ENCODE results near the gene EVA1A.

DNA sequence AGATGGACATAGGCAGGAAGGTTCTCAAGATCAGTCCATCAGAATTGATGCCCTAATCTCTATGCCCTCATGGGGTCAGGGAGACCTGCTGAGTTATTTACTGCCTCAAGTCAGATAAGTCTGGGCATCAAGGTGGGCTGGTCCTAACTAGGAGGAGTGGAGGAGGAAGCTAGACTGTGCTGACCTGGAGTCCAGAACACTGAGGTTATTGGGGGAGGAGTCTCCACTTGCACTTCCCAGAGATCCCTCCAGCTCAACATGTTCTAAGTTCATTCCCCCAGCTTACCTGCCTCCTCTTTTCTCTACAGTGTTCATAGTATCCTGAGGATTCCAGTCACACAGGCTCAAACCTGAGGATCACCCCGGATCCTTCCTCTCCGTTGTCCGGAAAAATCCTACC lies 19.3 kb downstream of the EVA1A start:
- TF ChIP-seq, protein P1, sequence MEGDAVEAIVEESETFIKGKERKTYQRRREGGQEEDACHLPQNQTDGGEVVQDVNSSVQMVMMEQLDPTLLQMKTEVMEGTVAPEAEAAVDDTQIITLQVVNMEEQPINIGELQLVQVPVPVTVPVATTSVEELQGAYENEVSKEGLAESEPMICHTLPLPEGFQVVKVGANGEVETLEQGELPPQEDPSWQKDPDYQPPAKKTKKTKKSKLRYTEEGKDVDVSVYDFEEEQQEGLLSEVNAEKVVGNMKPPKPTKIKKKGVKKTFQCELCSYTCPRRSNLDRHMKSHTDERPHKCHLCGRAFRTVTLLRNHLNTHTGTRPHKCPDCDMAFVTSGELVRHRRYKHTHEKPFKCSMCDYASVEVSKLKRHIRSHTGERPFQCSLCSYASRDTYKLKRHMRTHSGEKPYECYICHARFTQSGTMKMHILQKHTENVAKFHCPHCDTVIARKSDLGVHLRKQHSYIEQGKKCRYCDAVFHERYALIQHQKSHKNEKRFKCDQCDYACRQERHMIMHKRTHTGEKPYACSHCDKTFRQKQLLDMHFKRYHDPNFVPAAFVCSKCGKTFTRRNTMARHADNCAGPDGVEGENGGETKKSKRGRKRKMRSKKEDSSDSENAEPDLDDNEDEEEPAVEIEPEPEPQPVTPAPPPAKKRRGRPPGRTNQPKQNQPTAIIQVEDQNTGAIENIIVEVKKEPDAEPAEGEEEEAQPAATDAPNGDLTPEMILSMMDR (IDR thresholded peaks at IDR 0.05 in 4 of 5, conservative IDR thresholded peaks at IDR 0.05 in 1 of 5) = no peak
- TF ChIP-seq POLR2A (IDR thresholded peaks at IDR 0.05) = no peak
